Measurements from ENCODE around the gene MIPEP.

MIPEP gene

DNA sequence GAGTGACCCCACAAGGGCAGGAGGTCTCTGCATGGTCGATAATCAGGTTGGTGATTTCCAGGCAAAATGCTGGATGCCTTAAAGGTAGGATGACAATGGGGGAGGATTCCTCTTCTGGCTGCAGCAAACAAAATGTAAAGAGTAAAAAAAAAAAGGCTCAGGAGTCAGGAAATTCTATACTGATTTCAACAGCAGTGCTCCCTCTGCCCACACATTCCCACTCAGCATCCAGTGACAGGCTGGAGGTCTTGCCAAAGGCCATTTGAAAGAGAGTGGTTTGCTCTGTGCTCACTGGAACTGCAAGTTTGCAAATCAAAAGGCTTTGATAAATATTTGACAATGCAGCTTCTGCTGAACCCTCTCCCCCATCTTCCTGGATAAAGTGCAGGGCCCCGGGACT lies 183.6 kb downstream of the MIPEP start:
- in situ Hi-C loops (cut with MboI; ENCODE audit: low pct_unique_long_range_greater_than_20kb, low sequenced_read_pairs), result no loop called here
- no peak for DNase-seq

GRCh38 chr13:23703246-23703860 lies 185.8 kb downstream of the MIPEP start:
- in situ Hi-C loops (cut with MboI; ENCODE audit: low pct_unique_long_range_greater_than_20kb, low sequenced_read_pairs), result no loop called here
- no peak for DNase-seq

GRCh38 chr13:23701636-23702035 lies 187.6 kb downstream of the MIPEP start:
- in situ Hi-C loops (cut with MboI; ENCODE audit: low pct_unique_long_range_greater_than_20kb, low sequenced_read_pairs), result no loop called here
- DNase-seq, result no peak

GRCh38 chr13:23701186-23701585 lies 188.0 kb downstream of the MIPEP start:
- in situ Hi-C loops (cut with MboI; ENCODE audit: low pct_unique_long_range_greater_than_20kb, low sequenced_read_pairs), result no loop called here
- DNase-seq, result no peak

- no peak for DNase-seq
- in situ Hi-C loops (cut with MboI; ENCODE audit: low pct_unique_long_range_greater_than_20kb, low sequenced_read_pairs), result no loop called here
Measured at GRCh38 chr13:23699271-23699670, 189.9 kb downstream of the MIPEP start.

GRCh38 chr13:23697772-23698313 lies 191.4 kb downstream of the MIPEP start:
- in situ Hi-C loops (cut with MboI; ENCODE audit: low pct_unique_long_range_greater_than_20kb, low sequenced_read_pairs), result no loop called here
- DNase-seq, result no peak

DNA sequence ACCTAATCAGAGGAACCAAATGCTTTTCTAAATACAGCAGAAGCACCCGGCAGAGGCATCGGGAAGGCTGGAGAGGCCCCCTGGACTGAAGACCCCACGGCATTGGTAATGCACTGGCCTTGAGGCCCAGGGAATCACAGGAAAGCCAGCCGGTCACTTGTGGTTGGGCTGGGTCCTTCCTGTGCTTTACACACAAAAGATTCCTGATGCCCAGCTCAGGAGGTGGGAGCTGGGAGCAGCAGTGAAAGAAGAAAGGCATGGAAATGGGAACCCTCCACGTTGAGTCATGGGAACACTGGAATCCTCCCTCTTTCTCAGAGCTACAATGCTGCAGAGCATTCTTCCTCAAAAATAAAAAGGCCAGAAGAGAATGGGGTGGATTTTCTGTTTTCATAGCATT lies 192.6 kb downstream of the MIPEP start:
- in situ Hi-C loops (cut with MboI; ENCODE audit: low pct_unique_long_range_greater_than_20kb, low sequenced_read_pairs), result no loop called here
- DNase-seq, result no peak

DNA sequence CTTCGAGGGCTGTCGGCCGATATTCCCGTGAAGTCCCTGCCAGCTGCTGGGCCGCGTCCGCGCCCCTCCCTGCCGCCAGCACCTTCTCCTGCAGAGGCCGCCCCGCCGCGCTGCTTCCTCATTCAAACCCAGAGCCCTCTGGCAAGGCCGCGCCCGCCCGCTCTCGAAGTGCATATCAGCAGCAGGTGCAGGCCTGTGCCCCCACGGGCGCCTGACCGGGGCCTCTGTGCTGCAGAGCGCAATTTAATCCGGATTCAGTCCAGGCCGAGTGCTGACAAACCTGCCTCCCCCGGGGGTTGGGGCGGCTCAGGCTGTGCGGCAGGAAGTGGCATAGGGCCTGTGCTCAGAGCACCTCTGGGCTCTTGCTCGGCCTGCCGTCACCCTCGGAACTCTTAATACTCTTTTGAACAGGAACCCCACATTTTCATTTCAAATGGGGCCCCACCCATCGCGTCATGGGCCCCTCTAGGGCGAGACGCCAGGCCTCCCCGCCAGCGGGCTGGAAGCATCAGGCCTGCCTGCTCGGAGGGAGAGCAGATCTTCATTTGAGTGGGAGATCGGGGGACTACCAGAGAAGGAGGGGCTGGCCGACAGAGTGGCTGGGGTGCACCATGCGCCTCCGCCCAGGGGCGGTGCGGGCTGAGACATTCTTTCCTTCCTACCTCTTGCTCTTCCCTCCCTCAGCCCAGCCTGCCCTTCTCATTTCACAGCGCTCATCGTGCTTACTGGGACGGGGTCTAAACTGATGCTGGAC lies 193.3 kb downstream of the MIPEP start:
- no peak for DNase-seq

GRCh38 chr13:23695196-23695595 lies 194.0 kb downstream of the MIPEP start:
- in situ Hi-C loops (cut with MboI; ENCODE audit: low pct_unique_long_range_greater_than_20kb, low sequenced_read_pairs), result no loop called here

More for the DNA sequence above, 193.3 kb downstream of the MIPEP start:
- in situ Hi-C loops (cut with MboI; ENCODE audit: low pct_unique_long_range_greater_than_20kb, low sequenced_read_pairs), result no loop called here

DNA sequence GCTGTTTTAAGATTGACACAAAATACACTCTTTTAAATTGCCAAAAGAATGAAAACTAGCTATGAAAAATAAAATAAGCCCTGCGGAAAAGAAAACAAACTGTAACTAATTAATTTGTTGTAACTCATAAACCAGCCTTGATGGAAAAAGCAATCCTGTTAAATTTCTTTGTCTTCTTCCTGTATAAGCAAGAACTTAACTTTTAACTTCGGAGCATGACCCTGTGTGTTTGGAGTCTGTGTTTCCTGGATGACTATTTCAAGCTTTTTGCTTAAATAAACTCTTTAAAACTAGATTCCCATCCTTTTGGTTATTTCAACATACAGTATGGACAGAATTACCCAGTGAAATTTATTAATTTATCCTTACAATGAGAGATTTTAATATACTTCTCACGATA lies 196.4 kb downstream of the MIPEP start:
- no peak for DNase-seq
- in situ Hi-C loops (cut with MboI; ENCODE audit: low pct_unique_long_range_greater_than_20kb, low sequenced_read_pairs), result no loop called here

More at GRCh38 chr13:23695196-23695595, 194.0 kb downstream of the MIPEP start:
- no peak for DNase-seq

DNA sequence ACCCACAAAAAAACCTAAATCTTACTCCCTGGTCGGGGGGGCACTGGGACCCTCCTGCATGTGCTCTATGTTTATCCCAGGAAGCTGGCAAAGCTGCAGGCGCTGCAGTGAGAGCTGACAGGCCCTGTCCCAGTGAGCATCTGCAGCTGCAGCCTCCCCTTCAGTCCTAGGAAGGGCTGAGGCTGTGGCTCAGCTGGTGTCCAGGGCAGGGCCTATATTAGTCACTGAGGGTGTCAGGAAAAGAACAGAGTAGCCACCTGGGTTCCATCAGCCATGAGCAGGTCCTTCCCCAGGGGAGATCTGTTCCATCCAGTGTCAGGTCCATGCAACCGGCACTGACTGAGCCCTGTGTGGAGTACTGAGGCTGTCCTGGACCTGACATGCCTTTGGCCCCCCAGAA lies 198.5 kb downstream of the MIPEP start:
- DNase-seq, result no peak
- in situ Hi-C loops (cut with MboI; ENCODE audit: low pct_unique_long_range_greater_than_20kb, low sequenced_read_pairs), result no loop called here

GRCh38 chr13:23688336-23688735 lies 200.9 kb downstream of the MIPEP start:
- in situ Hi-C loops (cut with MboI; ENCODE audit: low pct_unique_long_range_greater_than_20kb, low sequenced_read_pairs), result no loop called here
- no peak for DNase-seq

GRCh38 chr13:23687614-23688013 lies 201.6 kb downstream of the MIPEP start:
- no peak for DNase-seq
- in situ Hi-C loops (cut with MboI; ENCODE audit: low pct_unique_long_range_greater_than_20kb, low sequenced_read_pairs), result no loop called here

DNA sequence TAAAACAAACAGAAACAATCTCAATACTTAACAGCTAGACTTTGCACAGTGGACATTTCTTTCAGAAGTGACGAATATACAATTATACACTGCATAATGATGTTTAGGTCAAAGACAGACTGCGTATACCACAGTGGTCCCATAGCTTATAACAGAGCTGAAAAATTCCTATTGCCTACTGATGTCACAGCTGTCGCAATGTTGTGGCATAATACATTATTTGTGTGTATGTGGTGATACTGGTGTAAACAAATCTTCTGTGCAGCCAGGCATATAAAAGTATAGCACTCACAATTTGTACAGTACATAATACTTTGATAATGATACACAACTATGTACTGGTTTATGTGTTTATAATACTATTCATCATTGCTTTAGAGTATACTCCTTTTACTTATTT lies 202.3 kb downstream of the MIPEP start:
- in situ Hi-C loops (cut with MboI; ENCODE audit: low pct_unique_long_range_greater_than_20kb, low sequenced_read_pairs), result no loop called here

DNA sequence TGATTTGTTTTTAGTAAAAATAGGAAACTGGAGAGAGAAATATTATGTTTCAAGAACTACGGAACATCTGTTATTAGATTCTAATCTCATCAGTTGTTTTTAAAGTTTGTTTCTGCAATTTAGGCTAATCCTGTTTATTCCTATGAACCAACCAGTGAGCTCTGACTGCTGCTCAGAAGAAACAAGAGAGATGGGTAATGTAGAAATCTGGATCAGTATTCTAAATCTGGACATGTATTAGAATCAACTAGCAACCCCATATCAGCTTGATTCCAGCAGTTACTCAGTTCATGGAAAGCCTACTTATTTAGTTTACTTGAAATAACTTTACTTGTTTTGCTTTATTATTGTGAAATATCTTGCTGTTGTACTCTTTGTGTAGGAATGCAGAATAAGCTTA lies 203.8 kb downstream of the MIPEP start:
- no peak for DNase-seq
- in situ Hi-C loops (cut with MboI; ENCODE audit: low pct_unique_long_range_greater_than_20kb, low sequenced_read_pairs), result no loop called here

More for the DNA sequence above, 202.3 kb downstream of the MIPEP start:
- DNase-seq, result no peak

GRCh38 chr13:23684647-23685046 lies 204.6 kb downstream of the MIPEP start:
- DNase-seq, result no peak
- in situ Hi-C loops (cut with MboI; ENCODE audit: low pct_unique_long_range_greater_than_20kb, low sequenced_read_pairs), result no loop called here

DNA sequence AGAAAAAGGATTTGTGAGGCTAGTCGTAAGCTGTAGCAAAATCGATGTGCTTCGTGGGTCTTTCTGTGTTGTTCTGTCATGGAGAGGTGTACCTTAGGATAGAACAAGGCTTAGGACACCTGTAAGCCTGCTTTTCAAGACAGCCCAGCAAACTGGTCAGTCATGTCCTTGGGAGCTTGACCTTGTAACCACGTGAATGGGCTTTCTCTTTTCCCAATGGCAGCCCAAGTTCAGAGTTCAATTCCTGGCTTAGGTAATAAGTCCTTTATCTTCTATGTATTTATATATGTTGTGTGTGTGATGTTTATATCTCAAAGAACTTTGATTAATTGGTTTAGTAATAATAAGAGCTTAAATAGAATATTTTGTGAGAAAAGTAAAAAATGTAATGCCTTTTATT lies 206.1 kb downstream of the MIPEP start:
- DNase-seq, result no peak
- in situ Hi-C loops (cut with MboI; ENCODE audit: low pct_unique_long_range_greater_than_20kb, low sequenced_read_pairs), result no loop called here

GRCh38 chr13:23680845-23681669 lies 208.1 kb downstream of the MIPEP start:
- in situ Hi-C loops (cut with MboI; ENCODE audit: low pct_unique_long_range_greater_than_20kb, low sequenced_read_pairs), result no loop called here
- no peak for DNase-seq
